ENCODE results near the gene IGF1. TPM values are rescaled to one million over a fixed set of nuclear protein-coding genes. Genes with fewer than 3 reads are reported as not detected.

The IGF1 gene
- not detected in 2 replicates for total RNA-seq

DNA sequence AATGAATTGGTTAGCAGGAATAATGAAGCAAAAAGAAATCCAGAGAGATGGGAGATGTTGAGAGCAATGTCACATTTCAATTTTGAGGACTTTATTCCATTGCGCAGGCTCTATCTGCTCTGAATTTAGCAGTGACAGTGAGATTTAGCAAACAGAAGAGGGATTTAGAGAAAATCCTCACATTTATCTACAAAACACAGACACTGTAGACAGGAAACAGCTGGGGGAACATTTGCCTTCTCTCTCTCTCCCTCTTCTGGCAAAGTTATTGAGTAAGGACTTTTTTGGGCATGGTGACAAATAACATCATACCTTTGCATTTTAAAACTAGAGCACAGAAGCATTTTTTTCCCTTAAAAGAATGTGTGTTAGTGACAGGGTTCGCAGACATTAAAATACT, at the start of gene IGF1:
Gene IGF1, minus strand, starts transcription at position 158 of the 400 bp plus-strand sequence. CDS start 182 bp downstream, outside the sequence.

Measured in nasal cavity respiratory epithelium epithelial cell of viscerocranial mucosa (primary cell).